HG02870 (cell line): Measurements from ENCODE around the gene ITPKC.

Experiments used
- ATAC-seq: cut with Tn5 transposase; IDR thresholded peaks from one replicate; pipeline ENCODE4 v1.9.1; 2021; ENCODE audit warnings: mild to moderate bottlenecking, moderate library complexity; ENCODE audit not compliant: unreplicated experiment

Gene ITPKC

GRCh38 chr19:40786060-40787037 is 69.4 kb downstream of the ITPKC start:
- ATAC-seq: no peak
